ENCODE measurements around the gene SVIL. TPM values are rescaled to one million over a fixed set of nuclear protein-coding genes. Genes with fewer than 3 reads are reported as not detected.
"Not testable (repeated sequence)": the region's sequence is repeated elsewhere in the genome, so short reads cannot be mapped to it uniquely, and the experiment has no call there.

The SVIL gene
- total RNA-seq, 3 donors from 2014 or later (not counting 1 experiment from before 2014, with no cell fraction given) = 24.9 to 57.2 (median 33.5) TPM

- DNase-seq (no peak), ATAC-seq (no peak)
- H3K36me3 ChIP-seq (ENCODE audit: control insufficient read depth, insufficient read depth, low read length) = peaks cover 29% of the 10 kb centered on the region
- no peaks in the 10 kb centered on the region for H3K27me3 ChIP-seq (ENCODE audit: control insufficient read depth, insufficient read depth, low read length)
- Mint-ChIP-seq H3K9me3 (no peaks in the 10 kb centered on the region), H3K27me3 (ENCODE audit: low read depth in 2 of 2) (no peaks in the 10 kb centered on the region), H3K36me3 (no peaks in the 10 kb centered on the region), H3K4me3 (no peak overlapping the region), H3K27ac (no peak overlapping the region), H3K4me1 (no peaks in the 10 kb centered on the region)
- no peak for TF ChIP-seq CTCF (IDR thresholded peaks at IDR 0.05)
- H3K4me3 ChIP-seq (ENCODE audit: low read length) = no peak overlapping the region
- WGBS (ENCODE audit: insufficient coverage) = 95% methylated on average over 16 of the region's 16 CpGs
- no peak overlapping the region for H3K27ac ChIP-seq (ENCODE audit: low read length)
- no peaks in the 10 kb centered on the region for H3K4me1 ChIP-seq (ENCODE audit: control insufficient read depth, insufficient read depth, low read length)
- no peaks in the 10 kb centered on the region for H3K9me3 ChIP-seq (ENCODE audit: control insufficient read depth, insufficient read depth, low read length)
- intact Hi-C loops (cut with micrococcal nuclease) = no loop called here
These were observed 164.4 kb downstream of the SVIL start for GRCh38 chr10:29470355-29470705.

GRCh38 chr10:29469481-29470354 is 165.1 kb downstream of the SVIL start:
- no peaks in the 10 kb centered on the region for H3K9me3 ChIP-seq (ENCODE audit: control insufficient read depth, insufficient read depth, low read length)
- H3K36me3 Mint-ChIP-seq = no peaks in the 10 kb centered on the region
- intact Hi-C loops (cut with micrococcal nuclease) = no loop called here
- no peak overlapping the region for H3K4me3 Mint-ChIP-seq
- no peak overlapping the region for H3K27ac ChIP-seq (ENCODE audit: low read length)
- 95% methylated on average over 28 of the region's 28 CpGs for WGBS (ENCODE audit: insufficient coverage)
- no peaks in the 10 kb centered on the region for H3K9me3 Mint-ChIP-seq
- DNase-seq = no peak
- H3K27me3 Mint-ChIP-seq (ENCODE audit: low read depth in 2 of 2) = no peaks in the 10 kb centered on the region
- no peak for TF ChIP-seq CTCF (IDR thresholded peaks at IDR 0.05)
- H3K27ac Mint-ChIP-seq = no peak overlapping the region
- H3K27me3 ChIP-seq (ENCODE audit: control insufficient read depth, insufficient read depth, low read length) = no peaks in the 10 kb centered on the region
- no peak for ATAC-seq
- H3K36me3 ChIP-seq (ENCODE audit: control insufficient read depth, insufficient read depth, low read length) = peaks cover 32% of the 10 kb centered on the region
- no peaks in the 10 kb centered on the region for H3K4me1 ChIP-seq (ENCODE audit: control insufficient read depth, insufficient read depth, low read length)
- no peak overlapping the region for H3K4me3 ChIP-seq (ENCODE audit: low read length)
- no peaks in the 10 kb centered on the region for H3K4me1 Mint-ChIP-seq

- WGBS (ENCODE audit: insufficient coverage) = 91% methylated on average over 8 of the region's 8 CpGs
- H3K4me3 ChIP-seq (ENCODE audit: low read length) = no peak overlapping the region
- H3K27ac Mint-ChIP-seq = no peak overlapping the region
- intact Hi-C loops (cut with micrococcal nuclease) = no loop called here
- H3K27me3 ChIP-seq (ENCODE audit: control insufficient read depth, insufficient read depth, low read length) = no peaks in the 10 kb centered on the region
- DNase-seq (no peak), ATAC-seq (no peak)
- no peak overlapping the region for H3K4me3 Mint-ChIP-seq
- TF ChIP-seq CTCF (IDR thresholded peaks at IDR 0.05) = no peak
- peaks cover 7% of the 10 kb centered on the region for H3K9me3 ChIP-seq (ENCODE audit: control insufficient read depth, insufficient read depth, low read length)
- no peak overlapping the region for H3K27ac ChIP-seq (ENCODE audit: low read length)
- no peaks in the 10 kb centered on the region for H3K4me1 Mint-ChIP-seq
- no peaks in the 10 kb centered on the region for H3K27me3 Mint-ChIP-seq (ENCODE audit: low read depth in 2 of 2)
- H3K9me3 Mint-ChIP-seq = peaks cover 0 to 3% of the 10 kb centered on the region in 2 donors
- peaks cover 22% of the 10 kb centered on the region for H3K36me3 Mint-ChIP-seq
- H3K36me3 ChIP-seq (ENCODE audit: control insufficient read depth, insufficient read depth, low read length) = peaks cover 38% of the 10 kb centered on the region
- H3K4me1 ChIP-seq (ENCODE audit: control insufficient read depth, insufficient read depth, low read length) = no peaks in the 10 kb centered on the region
These were observed 169.4 kb downstream of the SVIL start for GRCh38 chr10:29465384-29465783.

GRCh38 chr10:29464671-29465171 is 170.1 kb downstream of the SVIL start:
- ATAC-seq; H3K4me1 ChIP-seq (ENCODE audit: control insufficient read depth, insufficient read depth, low read length); H3K27ac Mint-ChIP-seq; intact Hi-C loops (cut with micrococcal nuclease); H3K4me3 ChIP-seq (ENCODE audit: low read length); H3K9me3 Mint-ChIP-seq; DNase-seq; H3K27ac ChIP-seq (ENCODE audit: low read length); H3K4me1 Mint-ChIP-seq; H3K4me3 Mint-ChIP-seq; H3K27me3 Mint-ChIP-seq (ENCODE audit: low read depth in 2 of 2); H3K27me3 ChIP-seq (ENCODE audit: control insufficient read depth, insufficient read depth, low read length): not testable (repeated sequence)
- Histone ChIP-seq H3K9me3 (ENCODE audit: control insufficient read depth, insufficient read depth, low read length) (peaks cover 13% of the 10 kb centered on the region), H3K36me3 (ENCODE audit: control insufficient read depth, insufficient read depth, low read length) (peaks cover 38% of the 10 kb centered on the region)
- peaks cover 28% of the 10 kb centered on the region for H3K36me3 Mint-ChIP-seq
- WGBS (ENCODE audit: insufficient coverage) = 75% methylated on average over 4 of the region's 4 CpGs

All from natural killer cell (primary cell).